Motor neuron (in vitro differentiated cells): Measurements from ENCODE around the gene UBE3D. TPM values are rescaled to one million over a fixed set of nuclear protein-coding genes. Genes with fewer than 3 reads are reported as not detected.

Source experiments
- total RNA-seq, 8 experiments: library from RNA; unstranded; fragments of 300-600 nt; gene quantifications; 2 replicates each; pipeline versions ENCODE4 v1.2.3 to v1.2.4, GENCODE V29; 2022

The UBE3D gene
- total RNA-seq, 8 experiments from 2014 or later: 7.9 to 22.3 (median 11.0) TPM

Other genes with a start within 250 kb of the UBE3D start
- gene DOP1A, start 1.8 kb upstream of the UBE3D start, total RNA-seq: 10 to 100 TPM; 15.2 to 36.8 (median 25.0) TPM
- gene PGM3, start 127.4 kb upstream of the UBE3D start, total RNA-seq: 10 to 100 TPM; 26.8 to 67.6 (median 35.0) TPM
- gene RWDD2A, start 127.5 kb upstream of the UBE3D start, total RNA-seq: 10 to 100 TPM in 1 of 8 experiments, 1 to 10 TPM in 7; 3.2 to 10.2 (median 4.0) TPM